Hepatic stellate cell (primary cell): ENCODE measurements around the gene BCL2L12.
"Not testable (repeated sequence)": the region's sequence is repeated elsewhere in the genome, so short reads cannot be mapped to it uniquely, and the experiment has no call there.

ENCODE experiments used
- DNase-seq: peaks from one replicate; pipeline ENCODE4 v3.0.0; 2011; ENCODE audit warnings: low spot score

BCL2L12 gene

GRCh38 chr19:49665351-49666119, at the start of gene BCL2L12, which contains the start of gene IRF3:
BCL2L12 (plus strand) TSS chr19:49665933; CDS start chr19:49666693, 760 bp downstream.
IRF3 (minus strand) TSS chr19:49665857; CDS start chr19:49664838, 1,019 bp downstream.
- peak; percentile 99 for DNase-seq

- DNase-seq: no peak
These were observed 49.2 kb upstream of the BCL2L12 start for GRCh38 chr19:49616532-49616931.

GRCh38 chr19:49616945-49617344, 48.8 kb upstream of the BCL2L12 start:
- no peak for DNase-seq

GRCh38 chr19:49617860-49618259, 47.9 kb upstream of the BCL2L12 start:
- DNase-seq: not testable (repeated sequence)

- DNase-seq: no peak
These were observed 40.5 kb upstream of the BCL2L12 start for GRCh38 chr19:49624967-49625910.

GRCh38 chr19:49626226-49626625, 39.5 kb upstream of the BCL2L12 start:
- no peak for DNase-seq

- DNase-seq: no peak
These were observed 36.1 kb upstream of the BCL2L12 start for GRCh38 chr19:49629659-49630058.

- no peak for DNase-seq
These were observed 34.6 kb upstream of the BCL2L12 start for GRCh38 chr19:49631014-49631588.

- no peak for DNase-seq
These were observed 34.0 kb upstream of the BCL2L12 start for GRCh38 chr19:49631610-49632192.

GRCh38 chr19:49632576-49632975, 33.2 kb upstream of the BCL2L12 start:
- DNase-seq: no peak

GRCh38 chr19:49633273-49633672, 32.5 kb upstream of the BCL2L12 start:
- not testable (repeated sequence) for DNase-seq

- no peak for DNase-seq
These were observed 30.1 kb upstream of the BCL2L12 start for GRCh38 chr19:49635530-49636232.

GRCh38 chr19:49636233-49636932, 29.4 kb upstream of the BCL2L12 start:
- no peak for DNase-seq

GRCh38 chr19:49637821-49638738, 27.7 kb upstream of the BCL2L12 start:
- peak; percentile 90 for DNase-seq

GRCh38 chr19:49639401-49640112, 26.2 kb upstream of the BCL2L12 start:
- no peak for DNase-seq

GRCh38 chr19:49640113-49640898, 25.4 kb upstream of the BCL2L12 start, which contains the start of gene RRAS:
RRAS (minus strand) TSS chr19:49640143; CDS start chr19:49640098, 45 bp downstream.
- DNase-seq: peak; percentile 99

GRCh38 chr19:49641688-49642491, 23.8 kb upstream of the BCL2L12 start, which contains the start of gene SCAF1:
SCAF1 (plus strand) TSS chr19:49642209; CDS start chr19:49645027, 2,818 bp downstream.
- DNase-seq: peak; percentile 97
